GM20431 (cell line): ENCODE measurements around the gene HIF1AN.

ENCODE experiments used
- in situ Hi-C: fragments of 300-500 bp; cut with MseI, MboI; formaldehyde crosslinking; loops from one replicate; pipeline ENCODE4 v1.15.0; 2020; ENCODE audit warnings: low sequenced_read_pairs; ENCODE audit not compliant: unreplicated experiment

The HIF1AN gene

DNA sequence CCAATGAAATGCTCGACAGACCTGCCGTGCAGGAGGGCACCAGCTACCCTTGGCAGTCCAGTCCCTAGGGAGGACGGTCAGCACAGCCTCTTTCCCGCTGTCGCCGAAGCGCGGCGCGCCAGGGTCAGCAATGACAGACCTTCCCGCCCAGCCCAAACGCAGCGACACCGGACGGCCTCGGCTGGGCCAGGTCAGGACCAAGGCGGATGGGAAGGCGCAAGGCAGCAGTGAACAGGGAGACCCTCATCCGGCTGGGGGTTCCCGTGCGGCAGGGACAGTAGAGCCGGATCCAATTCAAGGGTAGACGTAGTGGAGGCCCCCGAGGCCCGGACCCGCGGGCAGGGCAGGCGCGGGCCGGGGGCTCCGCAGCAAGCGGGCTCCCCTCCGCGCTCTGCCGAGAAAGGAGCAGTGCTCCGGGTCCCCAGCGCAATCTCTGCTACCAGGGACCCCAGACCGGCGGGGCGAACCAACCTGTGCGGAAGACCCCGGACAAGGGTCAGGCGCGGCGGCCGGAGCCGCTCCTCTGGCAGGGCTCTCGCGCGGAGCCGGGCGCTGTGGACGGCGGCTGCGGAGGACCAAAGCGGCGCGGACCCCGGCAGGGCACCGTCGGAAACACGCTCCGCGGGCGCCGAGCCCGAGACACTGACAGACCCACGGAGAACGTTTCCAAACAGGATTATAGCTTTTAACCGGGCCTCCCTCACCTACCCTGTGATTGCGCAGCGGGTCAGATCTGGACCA, 16.3 kb upstream of the HIF1AN start, which contains the start of gene SEC31B:
TSS of gene SEC31B (minus strand) at position 551 of the 741 bp plus-strand sequence. CDS start 2,909 bp downstream, outside the sequence.
- in situ Hi-C loops, result no loop called here

DNA sequence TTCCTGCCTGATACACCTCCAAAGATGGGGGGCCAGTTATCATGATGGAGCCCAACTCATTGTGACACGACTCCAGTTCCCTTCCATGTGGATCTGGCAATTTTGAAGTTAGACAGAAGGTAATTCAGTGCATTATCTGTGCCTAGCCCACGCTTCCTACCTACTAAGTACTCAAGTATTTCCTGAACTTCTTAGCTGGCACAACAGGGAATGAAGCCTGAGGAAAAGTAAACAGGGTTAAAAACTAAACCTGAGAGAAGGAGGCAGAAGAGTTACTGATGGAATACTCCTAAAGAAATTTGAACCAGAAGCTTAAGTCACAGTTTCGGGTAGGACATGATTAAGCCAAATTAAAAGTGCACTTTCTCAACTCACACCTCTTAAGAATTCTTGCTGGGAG, 14.9 kb upstream of the HIF1AN start:
- in situ Hi-C loops, result no loop called here

DNA sequence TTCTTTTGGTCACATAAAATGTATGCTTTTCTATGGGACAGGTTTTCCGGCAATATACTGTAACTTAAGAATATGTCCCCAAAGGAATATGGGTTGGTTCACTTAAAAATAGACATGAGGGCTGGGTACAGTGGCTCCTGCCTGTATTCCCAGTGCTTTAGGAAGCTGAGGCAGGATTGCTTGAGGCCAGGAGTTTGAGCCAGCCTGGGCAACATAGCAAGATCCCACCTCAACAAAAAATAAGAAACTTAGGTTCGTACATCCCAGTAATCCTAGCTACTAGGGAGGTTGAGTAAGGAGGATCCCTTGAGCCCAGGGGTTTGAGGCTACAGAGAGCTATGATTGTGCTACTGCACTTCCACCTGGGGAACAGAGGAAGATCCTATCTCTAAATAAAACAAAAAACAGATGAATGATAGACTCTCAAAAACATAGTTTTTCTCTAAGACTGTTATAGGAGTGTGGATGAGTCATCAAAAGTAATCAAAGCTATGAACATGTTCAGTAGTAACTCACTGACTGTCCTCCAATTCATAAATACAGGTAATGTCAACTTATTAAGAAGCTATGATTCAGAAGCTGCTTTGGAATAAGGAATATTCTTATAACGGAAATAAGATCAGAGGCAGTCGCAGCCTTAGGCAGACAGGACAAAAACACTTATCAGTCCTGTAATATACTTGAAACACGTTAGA, 13.5 kb upstream of the HIF1AN start:
- in situ Hi-C loops, result no loop called here

DNA sequence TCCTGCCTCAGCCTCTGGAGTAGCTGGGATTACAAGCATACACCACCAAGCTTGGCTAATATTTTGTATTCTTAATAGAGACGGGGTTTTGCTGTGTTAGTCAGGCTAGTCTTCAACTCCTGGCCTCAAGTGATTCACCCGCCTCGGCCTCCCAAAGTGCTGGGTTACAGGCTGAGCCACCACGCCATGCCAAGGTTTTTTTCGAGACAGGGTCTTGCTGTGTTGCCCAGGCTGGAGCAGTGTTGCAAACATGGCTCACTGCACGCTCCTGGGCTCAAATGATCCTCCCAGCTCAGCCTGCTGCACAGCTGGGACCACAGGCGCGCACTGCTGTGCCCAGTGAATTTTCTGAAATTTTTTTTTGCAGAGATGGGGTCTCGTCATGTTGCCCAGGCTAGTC, 12.8 kb upstream of the HIF1AN start:
- in situ Hi-C loops, result no loop called here

DNA sequence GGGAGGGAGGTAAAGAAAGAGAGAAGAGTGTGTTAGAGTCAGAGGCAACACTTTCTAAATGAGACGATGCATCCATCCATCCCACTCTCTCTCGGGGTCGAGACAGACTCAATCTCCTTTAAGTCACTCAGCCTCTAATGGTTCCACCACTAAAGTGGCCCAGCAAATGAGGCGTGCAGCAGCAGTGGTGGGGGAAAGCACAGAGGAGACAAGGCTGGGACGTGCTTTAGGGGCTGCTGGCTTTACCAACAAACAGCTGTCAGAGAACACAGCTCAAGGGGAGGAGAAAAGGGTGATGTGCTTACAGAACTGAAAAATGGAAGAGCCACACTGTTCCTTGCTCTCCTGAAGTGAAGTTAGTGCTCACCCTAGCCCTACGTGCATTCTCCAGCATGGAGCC, 11.5 kb upstream of the HIF1AN start:
- in situ Hi-C loops, result no loop called here

DNA sequence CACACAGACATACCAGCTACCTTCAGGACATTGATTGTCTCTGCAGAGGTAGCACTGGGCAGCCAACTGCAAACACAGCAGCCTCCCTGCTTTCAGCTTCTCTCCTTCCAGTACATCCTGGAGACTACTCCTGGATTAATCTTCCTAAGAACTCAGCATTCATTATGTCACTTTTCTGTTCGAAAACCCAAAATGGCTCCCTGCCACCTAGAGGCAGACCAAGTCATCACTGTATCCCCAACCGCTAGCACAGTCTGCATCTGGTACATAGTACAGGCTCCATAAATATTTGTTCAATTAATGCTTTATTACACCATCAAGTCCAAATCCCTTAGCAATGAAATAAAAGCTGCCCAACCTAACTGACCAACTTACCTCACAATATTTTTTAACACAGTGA, 11.1 kb upstream of the HIF1AN start:
- in situ Hi-C loops, result no loop called here

DNA sequence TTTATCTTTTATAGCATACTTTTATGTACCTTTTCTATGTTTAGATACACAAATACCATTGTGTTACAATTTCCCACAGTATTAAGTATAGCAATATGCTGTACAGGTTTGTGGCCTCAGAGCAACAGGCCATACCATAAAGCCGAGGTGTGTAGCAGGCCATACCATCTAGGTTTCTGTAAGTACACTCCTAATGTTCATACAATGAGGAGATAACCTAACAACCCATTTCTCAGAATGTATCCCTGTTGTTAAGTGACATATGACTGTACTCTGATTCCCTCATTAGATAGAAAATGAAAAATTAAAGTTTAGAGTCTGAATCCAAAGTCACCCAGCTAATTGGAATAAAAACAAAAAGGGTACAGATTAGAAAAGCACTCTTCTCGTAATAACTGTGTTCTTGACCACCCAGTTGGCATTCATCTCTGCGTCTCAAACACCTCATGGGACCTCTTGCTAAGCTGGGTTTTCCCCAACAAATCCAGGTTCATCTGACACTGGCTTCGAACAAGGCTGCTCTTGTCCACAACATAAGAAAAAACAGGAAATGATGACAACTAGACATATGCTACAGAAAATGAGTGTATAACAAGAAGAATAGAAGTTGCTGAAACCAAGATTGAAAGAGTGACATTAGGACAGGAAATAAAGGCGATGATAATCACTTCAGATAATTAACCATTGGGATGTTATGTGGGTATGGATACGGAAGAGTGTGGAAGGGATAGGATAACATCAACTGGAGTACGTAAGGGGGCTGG, 7.4 kb upstream of the HIF1AN start:
- in situ Hi-C loops, result no loop called here

DNA sequence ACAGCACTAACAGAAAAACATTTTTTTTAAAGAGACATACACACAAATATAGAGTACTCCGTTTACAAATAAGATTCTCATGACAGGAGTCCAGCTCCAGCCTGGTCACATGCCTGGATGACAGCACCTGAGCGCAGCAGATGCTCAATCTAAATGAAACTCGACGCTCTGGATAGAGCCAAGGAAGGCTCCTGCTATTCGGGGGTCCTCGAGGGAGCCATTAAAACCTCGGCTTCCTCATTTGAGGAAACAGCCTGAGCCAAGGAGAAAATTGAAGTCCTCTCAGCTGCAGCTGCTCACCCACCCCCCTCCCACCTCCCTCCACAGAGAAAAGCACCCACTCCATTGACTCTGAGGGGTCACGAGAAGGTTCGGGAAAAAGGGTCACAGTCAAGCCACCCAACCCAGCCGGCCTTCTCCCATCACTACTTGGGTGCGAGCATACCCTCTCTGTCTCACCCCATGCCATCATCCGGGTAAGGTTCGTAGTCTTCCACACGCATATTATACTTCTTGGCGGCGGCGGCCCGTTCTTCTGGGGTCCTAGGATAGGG, 6.7 kb upstream of the HIF1AN start:
- in situ Hi-C loops, result no loop called here

DNA sequence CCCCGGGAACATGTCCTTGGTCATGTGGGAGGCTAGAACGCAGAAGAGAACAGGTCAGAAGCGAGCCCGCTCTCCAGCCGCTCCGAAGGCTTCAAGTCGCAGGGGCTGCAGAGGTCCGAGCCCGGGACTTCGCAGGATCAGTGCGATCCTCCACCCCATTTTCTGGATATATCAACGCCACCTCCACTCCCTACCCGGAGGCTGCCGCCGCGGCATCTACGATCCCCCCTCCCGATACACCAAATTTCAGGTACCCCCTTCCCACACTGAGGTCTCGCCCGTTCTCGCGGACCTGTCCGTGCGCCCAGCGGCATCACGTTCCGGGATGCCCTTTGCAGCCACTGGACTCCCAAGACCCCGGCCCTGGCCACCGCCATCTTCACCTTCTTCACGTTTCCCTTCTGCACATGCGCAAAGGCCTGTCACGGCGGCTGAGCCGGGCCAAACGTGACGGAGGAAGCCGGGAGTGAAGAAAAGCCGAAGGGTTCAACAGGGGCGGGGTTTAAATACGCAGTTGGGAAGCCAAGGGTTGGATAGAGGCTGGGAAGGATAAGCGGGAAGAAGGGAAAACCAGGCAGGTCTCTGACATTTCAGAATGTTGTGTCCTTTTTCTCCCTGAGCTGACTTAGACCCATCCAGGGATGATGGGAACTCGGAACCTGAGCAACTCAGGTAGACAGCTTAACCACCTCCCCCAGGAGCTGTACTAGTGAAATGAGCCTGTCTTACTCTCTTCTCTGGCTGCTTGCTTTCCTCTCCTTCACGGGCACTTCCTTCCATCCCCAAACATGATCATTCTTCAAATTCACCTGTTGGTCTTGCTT, 6.1 kb upstream of the HIF1AN start, which contains the start of gene NDUFB8:
TSS of gene NDUFB8 (minus strand) at position 397 of the 824 bp plus-strand sequence. CDS start at position 377, 20 bp downstream.
- in situ Hi-C loops, result no loop called here

DNA sequence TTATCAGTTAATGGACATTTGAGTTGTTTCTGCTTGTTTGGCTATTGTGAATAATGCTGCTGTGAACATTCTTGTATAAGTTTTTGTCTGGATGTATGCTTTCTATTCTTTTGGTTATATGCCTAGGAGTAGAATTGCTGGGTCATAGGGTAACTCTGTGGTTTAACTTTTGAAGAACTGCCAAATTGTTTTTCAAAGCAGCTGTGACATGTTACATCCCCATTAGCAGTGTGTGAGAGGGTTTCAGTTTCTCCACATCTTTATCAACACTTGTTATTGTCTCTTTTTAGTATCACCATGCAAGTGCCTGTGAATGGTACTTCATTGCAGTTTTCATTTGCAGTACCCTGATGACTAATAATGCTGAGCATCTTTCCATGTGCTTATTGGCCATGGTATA, 4.0 kb upstream of the HIF1AN start:
- in situ Hi-C loops, result no loop called here

DNA sequence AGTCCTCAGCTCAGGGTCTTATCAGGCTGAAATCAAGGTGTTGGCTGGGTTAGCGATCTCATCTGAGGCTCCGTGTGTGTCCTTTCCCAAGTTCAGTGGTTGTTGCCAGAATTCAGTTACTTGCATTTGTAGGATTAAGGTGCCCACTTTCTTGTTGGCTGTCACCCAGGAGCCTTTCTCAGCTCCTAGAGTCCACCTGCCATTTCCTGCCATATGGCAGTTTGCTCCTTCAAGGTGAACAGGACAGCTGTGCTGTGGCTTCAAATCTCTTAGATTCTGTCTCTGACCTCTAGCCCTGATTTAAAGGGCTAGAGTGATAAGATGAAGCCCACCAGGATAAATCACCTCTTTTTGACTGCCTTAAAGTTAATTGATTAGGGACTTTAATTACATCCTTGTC, 1.0 kb upstream of the HIF1AN start:
- in situ Hi-C loops, result no loop called here

DNA sequence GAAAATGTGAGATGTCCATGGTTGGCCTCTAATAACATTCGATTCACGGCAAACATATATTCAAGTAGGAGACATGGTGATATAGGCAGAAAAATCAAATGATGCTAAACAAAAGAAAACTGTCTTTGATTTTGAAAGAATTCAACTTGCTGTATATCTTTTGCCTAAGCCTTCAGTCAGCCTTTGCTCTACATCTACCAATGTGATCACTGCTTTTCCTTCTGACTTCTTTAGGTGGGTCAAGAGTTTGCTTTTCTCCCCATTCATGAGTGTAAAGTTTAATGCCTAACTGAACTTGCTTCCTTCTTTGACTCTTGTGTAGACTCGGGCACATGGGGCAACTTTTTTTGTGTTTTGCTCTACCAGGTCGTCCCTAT, 417 bp upstream of the HIF1AN start:
- in situ Hi-C loops, result no loop called here

DNA sequence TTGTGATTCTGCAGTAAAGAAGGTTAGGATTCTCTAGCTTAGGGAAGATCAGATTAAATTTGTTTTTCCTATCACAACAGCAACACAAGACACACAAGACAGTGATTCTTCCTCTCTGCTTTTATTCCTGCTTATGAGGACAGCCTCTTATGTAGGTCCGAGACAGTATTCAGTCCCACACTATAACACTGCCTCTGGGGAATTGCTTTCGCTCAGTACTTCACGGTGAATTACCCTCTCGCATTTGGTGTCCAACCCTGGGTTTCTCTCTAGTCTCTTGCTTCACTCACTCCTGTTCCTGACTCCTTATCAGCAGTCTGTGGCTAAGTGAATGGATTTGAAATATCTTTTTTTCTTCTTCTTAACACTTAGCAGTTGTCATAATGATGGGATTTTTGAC, 1.7 kb downstream of the HIF1AN start:
- in situ Hi-C loops, result no loop called here

DNA sequence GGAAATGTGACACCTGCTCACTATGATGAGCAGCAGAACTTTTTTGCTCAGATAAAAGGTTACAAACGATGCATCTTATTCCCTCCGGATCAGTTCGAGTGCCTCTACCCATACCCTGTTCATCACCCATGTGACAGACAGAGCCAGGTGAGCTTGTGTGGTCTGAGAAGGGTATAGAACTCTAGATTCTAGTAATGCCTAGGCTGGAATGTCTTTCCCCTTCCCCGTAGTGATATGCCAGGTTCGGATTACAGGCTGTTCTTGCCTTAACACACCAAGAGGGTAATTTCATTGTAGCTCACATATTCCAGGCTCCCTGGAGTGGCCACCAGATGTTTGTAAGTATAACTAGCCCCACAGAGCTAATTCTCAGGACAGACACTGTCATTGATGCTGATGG, 9.2 kb downstream of the HIF1AN start:
- in situ Hi-C loops, result no loop called here

DNA sequence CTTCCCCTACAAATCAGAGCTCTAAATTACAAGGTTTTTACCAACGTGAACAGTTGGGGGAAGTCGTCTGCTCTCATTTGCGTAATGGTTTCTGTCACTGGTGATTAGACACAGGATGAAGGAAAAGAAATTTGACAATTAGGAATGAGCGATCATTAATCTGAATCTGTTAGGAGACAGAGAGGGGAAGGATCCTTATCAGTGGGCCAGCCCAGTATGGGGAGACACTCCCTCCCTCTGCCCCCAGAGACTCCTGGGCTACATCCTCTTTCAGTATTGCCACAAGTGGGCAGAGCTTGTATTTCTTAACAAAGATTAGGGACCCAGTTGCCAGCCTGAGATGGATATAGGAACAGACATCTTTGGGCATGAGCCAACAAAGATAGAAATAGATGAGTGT, 15.5 kb downstream of the HIF1AN start:
- in situ Hi-C loops, result loop anchor here (25.0 kb wide), 1 partner anchor 186 kb away; the partner anchor contains the start of gene PAX2

DNA sequence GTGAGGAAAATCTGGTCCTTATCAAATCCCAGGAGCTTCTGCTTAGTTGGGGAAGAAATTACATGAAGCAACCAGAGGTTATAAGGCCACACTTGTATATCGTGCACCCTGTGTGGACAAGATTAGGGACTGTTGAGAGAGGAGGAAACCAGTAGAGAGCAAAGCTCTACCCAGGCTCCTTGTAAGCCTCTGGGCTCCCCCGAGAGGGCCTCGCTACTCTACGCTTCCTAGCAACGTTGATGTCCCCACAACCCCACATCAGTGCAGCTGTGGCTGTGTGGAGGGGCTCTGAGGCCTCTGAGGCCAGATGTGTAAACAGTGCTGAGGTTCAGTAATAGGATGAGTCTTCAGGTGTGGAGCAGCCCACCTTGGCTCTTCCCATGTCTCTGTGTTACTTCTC, 16.0 kb downstream of the HIF1AN start:
- in situ Hi-C loops, result loop anchor here (25.0 kb wide), 1 partner anchor 186 kb away; the partner anchor contains the start of gene PAX2

DNA sequence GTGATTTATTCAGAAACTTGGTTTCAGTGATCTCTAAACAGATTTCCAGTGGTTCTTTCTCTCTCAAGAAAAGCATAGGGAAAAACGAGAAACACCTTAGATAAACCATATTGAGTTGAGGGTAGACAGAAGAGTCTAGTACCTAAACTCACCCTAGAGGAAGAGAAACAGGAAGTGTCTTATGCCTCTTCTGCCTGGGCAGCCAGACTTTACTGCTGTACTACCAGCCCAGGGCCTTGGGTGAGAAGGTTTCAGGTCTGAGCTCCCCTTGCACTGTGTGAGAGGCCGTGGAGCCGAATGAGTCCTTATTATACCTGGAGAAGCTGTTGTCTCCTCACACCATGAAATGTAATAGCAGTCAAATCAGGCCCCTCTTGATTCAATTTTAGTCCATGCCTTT, 18.2 kb downstream of the HIF1AN start:
- in situ Hi-C loops, result loop anchor here (25.0 kb wide), 1 partner anchor 183 kb away; the partner anchor contains the start of gene PAX2

DNA sequence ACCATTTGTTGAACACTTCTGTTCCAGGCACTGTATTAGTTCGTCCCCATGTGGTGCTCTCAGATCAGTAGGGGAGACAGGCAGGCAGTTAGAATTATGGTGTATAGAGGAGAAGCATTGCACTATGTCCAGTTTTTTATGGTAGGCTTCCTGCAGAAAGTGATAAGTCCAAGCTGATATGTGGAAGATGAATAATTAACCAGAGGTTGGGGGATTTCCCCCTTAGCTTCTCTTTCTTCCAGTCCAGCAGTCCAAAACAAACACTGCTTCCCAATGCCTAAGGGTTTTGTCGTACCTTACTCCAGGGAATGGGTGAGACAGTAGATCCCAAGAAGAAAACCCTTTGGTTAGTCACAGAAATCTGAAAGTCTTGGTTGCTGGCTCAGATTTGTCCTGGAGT, 19.2 kb downstream of the HIF1AN start:
- in situ Hi-C loops, result loop anchor here (25.0 kb wide), 1 partner anchor 182 kb away; the partner anchor contains the start of gene PAX2

DNA sequence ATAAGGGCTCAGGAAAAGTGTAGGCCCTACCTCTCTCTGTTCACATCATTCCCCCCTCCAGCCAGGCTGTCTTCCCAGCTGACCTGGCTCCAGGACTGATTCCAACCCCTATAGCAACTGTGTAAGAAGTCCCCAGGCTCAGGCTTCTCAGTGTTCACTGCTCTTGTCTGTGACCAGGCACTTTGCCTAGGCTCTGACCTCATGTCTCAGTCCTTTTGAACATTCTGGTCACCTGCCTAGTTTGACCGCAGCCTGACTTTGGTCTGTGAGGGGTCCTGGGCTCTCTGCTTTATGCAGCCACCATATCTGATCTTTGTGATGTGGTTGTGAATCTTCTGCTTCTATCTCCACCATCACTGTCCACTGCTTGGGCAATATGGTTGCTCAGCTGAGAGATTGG, 24.5 kb downstream of the HIF1AN start:
- in situ Hi-C loops, result loop anchor here (25.0 kb wide), 1 partner anchor 177 kb away; the partner anchor contains the start of gene PAX2
